K562 (cell line): Measurements from ENCODE around the gene FGG. TPM values are rescaled to one million over a fixed set of nuclear protein-coding genes. Genes with fewer than 3 reads are reported as not detected.

Experiments used
- CHD2 ChIP-seq: IDR thresholded peaks from 2 replicates; pipeline ENCODE4 v1.6.1; 2011; ENCODE audit warnings: low read depth, low read length
- EGR1 ChIP-seq: fragments of 450-650 bp; conservative IDR thresholded peaks from 2 replicates; pipeline ENCODE4 v1.6.1; 2017; ENCODE audit warnings: mild to moderate bottlenecking
- polyA plus RNA-seq, 8 experiments: library from polyadenylated mRNA; depleted of rRNA in 4 of 8; stranded (reverse) in 5 of 8; unstranded in 3 of 8; fragments of >200 nt; fragmentation: Nextera tagmentation in 2 of 8; fragmentation: Illumina TruSeq in 1 of 8; extraction: Ambion mirVana in 2 of 8; extraction: Trizol in 1 of 8; gene quantifications; 2 replicates each; pipeline versions ENCODE4 v1.2.1 to v1.2.3, GENCODE V29; 2011 to 2014; ENCODE audit warnings: inconsistent platforms in 1 of 8, missing spikeins in 1 of 8
- total RNA-seq, 7 experiments: library from RNA; depleted of rRNA in 6 of 7; stranded (reverse); fragments of >200 nt in 6 of 7; fragmentation: Illumina TruSeq in 2 of 7; extraction: Trizol in 2 of 7; gene quantifications; 2 replicates each; pipeline versions ENCODE4 v1.2.1 to v1.2.3, GENCODE V29; 2011 to 2021; ENCODE audit warnings: low replicate concordance in 1 of 7
- TF ChIP-seq, protein P1 (sequence below): fragments of 450-650 bp; IDR thresholded peaks from 2 replicates; pipeline ENCODE4 v1.6.1; 2017; ENCODE audit warnings: antibody characterized with exemption, mild to moderate bottlenecking
- TF ChIP-seq, protein P2 (sequence below), 3 experiments: IDR thresholded peaks in 2 of 3; conservative IDR thresholded peaks in 1 of 3; 2 replicates each; pipeline ENCODE4 v1.5.1; 2011 to 2012; ENCODE audit warnings: low read length in 3 of 3, mild to moderate bottlenecking in 3 of 3, control low read depth in 2 of 3, improper control_type of control experiment in 1 of 3, inconsistent platforms in 1 of 3, low read depth in 1 of 3, mixed read lengths in 1 of 3, moderate library complexity in 1 of 3; ENCODE audit not compliant: insufficient read depth in 2 of 3
- TF ChIP-seq, protein P3 (sequence below), 2 experiments: IDR thresholded peaks; 2 replicates each; pipeline ENCODE4 v1.6.1; 2012; ENCODE audit warnings: improper control_type of control experiment in 2 of 2, low read depth in 2 of 2, low read length in 2 of 2, borderline replicate concordance in 1 of 2

The FGG gene
- total and polyA plus RNA-seq, 9 of the 15 experiments (the other 6 are each of a cell fraction or from before 2014, with no cell fraction given): 0.08 to 2.2 (median 0.33) TPM; not detected in 2

DNA sequence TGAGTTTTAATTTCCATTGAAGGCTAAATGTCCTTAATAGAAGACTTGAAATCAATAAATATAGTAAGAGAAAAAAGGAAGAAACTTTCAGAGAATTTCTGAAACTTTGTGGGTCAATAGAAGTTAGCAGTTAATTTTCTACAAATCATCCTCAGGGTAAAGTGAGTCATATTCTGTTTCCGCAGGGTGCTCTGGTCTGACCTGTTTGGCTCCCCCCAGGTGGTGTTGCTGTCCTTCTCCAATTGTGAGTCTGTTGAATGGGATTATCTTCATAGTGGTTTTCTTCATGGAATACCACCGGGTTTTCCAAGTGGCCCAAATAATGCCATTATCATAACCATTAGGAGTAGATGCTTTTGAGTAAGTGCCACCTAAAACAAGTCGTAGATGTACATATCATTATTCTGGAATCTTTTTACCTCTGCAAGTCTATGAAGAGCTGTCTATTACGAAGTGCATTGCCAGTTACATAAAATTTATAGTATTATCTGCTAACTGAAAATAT lies 7.7 kb downstream of the FGG start (continued):
- TF ChIP-seq, protein P1, sequence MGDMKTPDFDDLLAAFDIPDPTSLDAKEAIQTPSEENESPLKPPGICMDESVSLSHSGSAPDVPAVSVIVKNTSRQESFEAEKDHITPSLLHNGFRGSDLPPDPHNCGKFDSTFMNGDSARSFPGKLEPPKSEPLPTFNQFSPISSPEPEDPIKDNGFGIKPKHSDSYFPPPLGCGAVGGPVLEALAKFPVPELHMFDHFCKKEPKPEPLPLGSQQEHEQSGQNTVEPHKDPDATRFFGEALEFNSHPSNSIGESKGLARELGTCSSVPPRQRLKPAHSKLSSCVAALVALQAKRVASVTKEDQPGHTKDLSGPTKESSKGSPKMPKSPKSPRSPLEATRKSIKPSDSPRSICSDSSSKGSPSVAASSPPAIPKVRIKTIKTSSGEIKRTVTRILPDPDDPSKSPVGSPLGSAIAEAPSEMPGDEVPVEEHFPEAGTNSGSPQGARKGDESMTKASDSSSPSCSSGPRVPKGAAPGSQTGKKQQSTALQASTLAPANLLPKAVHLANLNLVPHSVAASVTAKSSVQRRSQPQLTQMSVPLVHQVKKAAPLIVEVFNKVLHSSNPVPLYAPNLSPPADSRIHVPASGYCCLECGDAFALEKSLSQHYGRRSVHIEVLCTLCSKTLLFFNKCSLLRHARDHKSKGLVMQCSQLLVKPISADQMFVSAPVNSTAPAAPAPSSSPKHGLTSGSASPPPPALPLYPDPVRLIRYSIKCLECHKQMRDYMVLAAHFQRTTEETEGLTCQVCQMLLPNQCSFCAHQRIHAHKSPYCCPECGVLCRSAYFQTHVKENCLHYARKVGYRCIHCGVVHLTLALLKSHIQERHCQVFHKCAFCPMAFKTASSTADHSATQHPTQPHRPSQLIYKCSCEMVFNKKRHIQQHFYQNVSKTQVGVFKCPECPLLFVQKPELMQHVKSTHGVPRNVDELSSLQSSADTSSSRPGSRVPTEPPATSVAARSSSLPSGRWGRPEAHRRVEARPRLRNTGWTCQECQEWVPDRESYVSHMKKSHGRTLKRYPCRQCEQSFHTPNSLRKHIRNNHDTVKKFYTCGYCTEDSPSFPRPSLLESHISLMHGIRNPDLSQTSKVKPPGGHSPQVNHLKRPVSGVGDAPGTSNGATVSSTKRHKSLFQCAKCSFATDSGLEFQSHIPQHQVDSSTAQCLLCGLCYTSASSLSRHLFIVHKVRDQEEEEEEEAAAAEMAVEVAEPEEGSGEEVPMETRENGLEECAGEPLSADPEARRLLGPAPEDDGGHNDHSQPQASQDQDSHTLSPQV: no peak
- TF ChIP-seq, protein P2, sequence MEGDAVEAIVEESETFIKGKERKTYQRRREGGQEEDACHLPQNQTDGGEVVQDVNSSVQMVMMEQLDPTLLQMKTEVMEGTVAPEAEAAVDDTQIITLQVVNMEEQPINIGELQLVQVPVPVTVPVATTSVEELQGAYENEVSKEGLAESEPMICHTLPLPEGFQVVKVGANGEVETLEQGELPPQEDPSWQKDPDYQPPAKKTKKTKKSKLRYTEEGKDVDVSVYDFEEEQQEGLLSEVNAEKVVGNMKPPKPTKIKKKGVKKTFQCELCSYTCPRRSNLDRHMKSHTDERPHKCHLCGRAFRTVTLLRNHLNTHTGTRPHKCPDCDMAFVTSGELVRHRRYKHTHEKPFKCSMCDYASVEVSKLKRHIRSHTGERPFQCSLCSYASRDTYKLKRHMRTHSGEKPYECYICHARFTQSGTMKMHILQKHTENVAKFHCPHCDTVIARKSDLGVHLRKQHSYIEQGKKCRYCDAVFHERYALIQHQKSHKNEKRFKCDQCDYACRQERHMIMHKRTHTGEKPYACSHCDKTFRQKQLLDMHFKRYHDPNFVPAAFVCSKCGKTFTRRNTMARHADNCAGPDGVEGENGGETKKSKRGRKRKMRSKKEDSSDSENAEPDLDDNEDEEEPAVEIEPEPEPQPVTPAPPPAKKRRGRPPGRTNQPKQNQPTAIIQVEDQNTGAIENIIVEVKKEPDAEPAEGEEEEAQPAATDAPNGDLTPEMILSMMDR (IDR thresholded peaks at IDR 0.05 in 2 of 3, conservative IDR thresholded peaks at IDR 0.05 in 1 of 3; ENCODE audit: insufficient read depth in 2 of 3, low read depth in 1 of 3, low read length in 3 of 3): no peak
- TF ChIP-seq CHD2: no peak
- TF ChIP-seq EGR1: no peak
- TF ChIP-seq, protein P3, sequence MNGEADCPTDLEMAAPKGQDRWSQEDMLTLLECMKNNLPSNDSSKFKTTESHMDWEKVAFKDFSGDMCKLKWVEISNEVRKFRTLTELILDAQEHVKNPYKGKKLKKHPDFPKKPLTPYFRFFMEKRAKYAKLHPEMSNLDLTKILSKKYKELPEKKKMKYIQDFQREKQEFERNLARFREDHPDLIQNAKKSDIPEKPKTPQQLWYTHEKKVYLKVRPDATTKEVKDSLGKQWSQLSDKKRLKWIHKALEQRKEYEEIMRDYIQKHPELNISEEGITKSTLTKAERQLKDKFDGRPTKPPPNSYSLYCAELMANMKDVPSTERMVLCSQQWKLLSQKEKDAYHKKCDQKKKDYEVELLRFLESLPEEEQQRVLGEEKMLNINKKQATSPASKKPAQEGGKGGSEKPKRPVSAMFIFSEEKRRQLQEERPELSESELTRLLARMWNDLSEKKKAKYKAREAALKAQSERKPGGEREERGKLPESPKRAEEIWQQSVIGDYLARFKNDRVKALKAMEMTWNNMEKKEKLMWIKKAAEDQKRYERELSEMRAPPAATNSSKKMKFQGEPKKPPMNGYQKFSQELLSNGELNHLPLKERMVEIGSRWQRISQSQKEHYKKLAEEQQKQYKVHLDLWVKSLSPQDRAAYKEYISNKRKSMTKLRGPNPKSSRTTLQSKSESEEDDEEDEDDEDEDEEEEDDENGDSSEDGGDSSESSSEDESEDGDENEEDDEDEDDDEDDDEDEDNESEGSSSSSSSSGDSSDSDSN (IDR thresholded peaks at IDR 0.05; ENCODE audit: borderline replicate concordance in 1 of 2, low read depth in 2 of 2, low read length in 2 of 2): no peak
